Kidney (tissue), 22 donors: ENCODE measurements around the gene KATNAL1. TPM values are rescaled to one million over a fixed set of nuclear protein-coding genes. Genes with fewer than 3 reads are reported as not detected.

ENCODE experiments used
- DNase-seq, 5 donors: peaks; one replicate each; pipeline ENCODE4 v3.0.0-alpha.2; 2013 to 2020
- FAIRE-seq: peaks from 2 replicates; lab custom pipeline; 2012; peaks lifted over from hg19 to GRCh38; lab: Jason Lieb, UNC
- H3K27ac ChIP-seq, 2 donors: one replicate each; pipeline ENCODE4 v1.7.0; 2013; ENCODE audit warnings: low read depth in 2 of 2, low read length in 2 of 2, inconsistent platforms in 1 of 2
- H3K27me3 ChIP-seq: one replicate; pipeline ENCODE4 v1.7.1; 2013; ENCODE audit warnings: low read length, inconsistent platforms; ENCODE audit not compliant: control insufficient read depth, insufficient read depth
- H3K36me3 ChIP-seq, 3 donors: one replicate each; pipeline versions ENCODE4 v1.7.0 to v1.7.1; 2013; ENCODE audit warnings: low read length in 3 of 3, control low read depth in 1 of 3, inconsistent platforms in 1 of 3; ENCODE audit not compliant: insufficient read depth in 3 of 3, control insufficient read depth in 2 of 3
- H3K4me1 ChIP-seq, 3 donors: one replicate each; pipeline versions ENCODE4 v1.7.0 to v1.7.1; 2013; ENCODE audit warnings: low read length in 3 of 3, inconsistent platforms in 1 of 3, low read depth in 1 of 3; ENCODE audit not compliant: control insufficient read depth in 2 of 3, insufficient read depth in 2 of 3
- H3K4me3 ChIP-seq, 3 donors: one replicate each; pipeline versions ENCODE4 v1.7.0 to v1.8.1; 2013; ENCODE audit warnings: low read length in 3 of 3, control low read depth in 1 of 3, inconsistent platforms in 1 of 3
- H3K9ac ChIP-seq, 3 donors: one replicate each; pipeline versions ENCODE4 v1.7.0 to v1.7.1; 2013; ENCODE audit warnings: low read length in 3 of 3, control low read depth in 1 of 3, inconsistent platforms in 1 of 3
- H3K9me3 ChIP-seq, 3 donors: one replicate each; pipeline versions ENCODE4 v1.7.0 to v1.7.1; 2013; ENCODE audit warnings: low read length in 3 of 3, control low read depth in 1 of 3, inconsistent platforms in 1 of 3; ENCODE audit not compliant: control insufficient read depth in 2 of 3, insufficient read depth in 1 of 3
- CTCF ChIP-seq: IDR thresholded peaks from 3 replicates; pipeline ENCODE4 v1.5.1; 2012; ENCODE audit warnings: mild to moderate bottlenecking, moderate library complexity, borderline replicate concordance; ENCODE audit not compliant: insufficient read depth; ENCODE audit errors: extremely low read depth
- intact Hi-C: fragments of 100-400 bp; cut with DNase I; formaldehyde crosslinking; loops from one replicate; pipeline ENCODE4 v1.11.1; 2022
- long read RNA-seq, 10 donors: library from polyadenylated mRNA in 1 of 10; unstranded in 1 of 10; transcript quantifications; one replicate each; pipeline ENCODE4 v2.0.0 and lab custom pipeline, GENCODE V29; 2021 to 2026
- polyA plus RNA-seq: library from polyadenylated mRNA; stranded (reverse); fragments of 350-450 nt; fragmentation: Illumina TruSeq; extraction: RNeasy Lipid Tissue Mini Kit (QIAGEN cat#74804); gene quantifications from one replicate; pipeline ENCODE4 v1.2.3, GENCODE V29; 2014; ENCODE audit warnings: low read depth, low replicate concordance; ENCODE audit not compliant: insufficient read depth
- total RNA-seq: library from RNA; stranded (reverse); fragmentation: NEBNext Ultra II Directional; extraction: Animal tissue kit (Norgen Biotek cat#: 25700); gene quantifications from one replicate; pipeline ENCODE4 v1.2.1, GENCODE V29; 2021
- donor health status: control.
- donor health status: control.
- donor health status: control.
- donor health status: control.
- donor health status: control.
- donor health status: DM: yes; HTN: yes; CAD: no.
- donor health status: Normal renal cell carcinoma (clear cell type).

Gene KATNAL1
- total RNA-seq (21.8 TPM), polyA plus RNA-seq (2.5 TPM)
- long read RNA-seq, donor 1, full-length matches to known transcripts = 1 of 1 reads
- long read RNA-seq, donor 1, partial matches to known transcripts = 0 of 1 reads
- long read RNA-seq, donor 1, other reads (novel, unspliced or antisense) = 0 of 1 reads
- long read RNA-seq, donor 2, partial matches to known transcripts = 0 of 1 reads
- long read RNA-seq, donor 2, other reads (novel, unspliced or antisense) = 0 of 1 reads
- long read RNA-seq, donor 3, partial matches to known transcripts = 0 of 1 reads
- long read RNA-seq, donor 3, other reads (novel, unspliced or antisense) = 0 of 1 reads
- long read RNA-seq, donor 4, full-length matches to known transcripts = 3 of 3 reads
- long read RNA-seq, donor 4, partial matches to known transcripts = 0 of 3 reads
- long read RNA-seq, donor 4, other reads (novel, unspliced or antisense) = 0 of 3 reads
- long read RNA-seq, donor 5 = 0 reads
- long read RNA-seq, donor 6, partial matches to known transcripts = 0 of 1 reads
- long read RNA-seq, donor 6, other reads (novel, unspliced or antisense) = 0 of 1 reads
- long read RNA-seq, donor 7, full-length matches to known transcripts = 1 of 2 reads
- long read RNA-seq, donor 7, partial matches to known transcripts = 0 of 2 reads
- long read RNA-seq, donor 7, other reads (novel, unspliced or antisense) = 1 of 2 reads
- long read RNA-seq, donor 8, full-length matches to known transcripts = 1 of 1 reads
- long read RNA-seq, donor 8, partial matches to known transcripts = 0 of 1 reads
- long read RNA-seq, donor 8, other reads (novel, unspliced or antisense) = 0 of 1 reads
- long read RNA-seq, donor 9 = 0 reads
- long read RNA-seq, donor 10, partial matches to known transcripts = 0 of 1 reads
- long read RNA-seq, donor 10, other reads (novel, unspliced or antisense) = 0 of 1 reads

- H3K4me1 ChIP-seq = peaks cover 0 to 2% (median 0%) of the 10 kb centered on the region in 3 donors
- H3K27me3 ChIP-seq = no peaks in the 10 kb centered on the region
- peak; percentile 87 to 93 (median 93) for DNase-seq
- intact Hi-C loops = no loop called here
- peak within 1 kb of the TSS; percentile 37 to 69 (median 65) for H3K9ac ChIP-seq
- H3K36me3 ChIP-seq = no peaks in the 10 kb centered on the region
- peak within 1 kb of the TSS; percentile 78 to 92 (median 91) for H3K4me3 ChIP-seq
- H3K9me3 ChIP-seq = no peaks in the 10 kb centered on the region
- no peak for TF ChIP-seq CTCF
- FAIRE-seq = no peak
- H3K27ac ChIP-seq = peak within 1 kb of the TSS; percentile 75 to 92
These were observed at the start of gene KATNAL1 for GRCh38 chr13:30307194-30307970. Gene KATNAL1, minus strand, starts transcription at chr13:30307551. Its CDS starts 23,774 bp downstream, at chr13:30283777.

GRCh38 chr13:30355839-30356238 is 48.5 kb upstream of the KATNAL1 start:
- Histone ChIP-seq H3K27ac (no peak overlapping the region), H3K27me3 (no peaks in the 10 kb centered on the region), H3K4me1 (no peaks in the 10 kb centered on the region), H3K36me3 (no peaks in the 10 kb centered on the region), H3K9ac (no peak overlapping the region), H3K9me3 (peaks cover 0 to 5% (median 0%) of the 10 kb centered on the region in 3 donors), H3K4me3 (no peak overlapping the region)
- DNase-seq = no peak
- intact Hi-C loops = no loop called here
- no peak for TF ChIP-seq CTCF
- FAIRE-seq = no peak

DNA sequence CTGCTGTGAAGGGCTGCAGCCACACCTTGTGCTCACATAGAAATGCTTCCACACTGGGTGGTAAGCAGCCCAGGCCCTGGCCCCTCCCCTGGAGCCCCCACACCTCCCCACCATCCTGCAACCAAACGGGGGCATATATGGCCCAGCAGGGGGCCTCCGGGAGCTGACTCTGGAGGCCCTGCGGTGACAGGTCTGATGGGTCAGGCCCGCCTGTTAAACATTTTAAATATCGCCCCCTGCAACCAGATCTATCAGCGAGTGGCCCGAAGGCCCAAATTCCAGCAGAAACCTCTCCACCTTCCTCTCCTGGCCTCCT is 48.0 kb upstream of the KATNAL1 start:
- intact Hi-C loops = no loop called here
- Histone ChIP-seq H3K4me1 (no peaks in the 10 kb centered on the region), H3K9ac (no peak overlapping the region), H3K27ac (no peak overlapping the region), H3K36me3 (no peaks in the 10 kb centered on the region), H3K9me3 (peaks cover 0 to 5% (median 0%) of the 10 kb centered on the region in 3 donors), H3K27me3 (no peaks in the 10 kb centered on the region), H3K4me3 (no peak overlapping the region)
- DNase-seq = peak in 4 of 5 donors; percentile 62 to 71 (median 67)
- FAIRE-seq = no peak
- TF ChIP-seq CTCF = peak; percentile 37
